ENCODE data around the gene SPDYE18.
"Not testable (repeated sequence)": the region's sequence is repeated elsewhere in the genome, so short reads cannot be mapped to it uniquely, and the experiment has no call there.

The SPDYE18 gene

GRCh38 chr7:77006127-77007110, 55.9 kb downstream of the SPDYE18 start:
- H3K9me3 ChIP-seq (ENCODE audit: control insufficient read depth, low read length); H3K27me3 ChIP-seq (replicated peaks; ENCODE audit: control insufficient read depth, insufficient read depth, low read length, poor library complexity, severe bottlenecking); H3K4me1 ChIP-seq (ENCODE audit: control insufficient read depth, insufficient read depth, low read length, poor library complexity, severe bottlenecking); H3K36me3 ChIP-seq (ENCODE audit: control insufficient read depth, insufficient read depth, low read length); H3K4me3 ChIP-seq (ENCODE audit: insufficient read depth, low read depth, low read length, poor library complexity, severe bottlenecking); H3K27ac ChIP-seq (ENCODE audit: insufficient read depth, low read length, poor library complexity, severe bottlenecking); DNase-seq: not testable (repeated sequence)

- H3K9me3 ChIP-seq (ENCODE audit: control insufficient read depth, low read length); H3K27me3 ChIP-seq (replicated peaks; ENCODE audit: control insufficient read depth, insufficient read depth, low read length, poor library complexity, severe bottlenecking); DNase-seq; H3K4me1 ChIP-seq (ENCODE audit: control insufficient read depth, insufficient read depth, low read length, poor library complexity, severe bottlenecking); H3K27ac ChIP-seq (ENCODE audit: insufficient read depth, low read length, poor library complexity, severe bottlenecking); H3K4me3 ChIP-seq (ENCODE audit: insufficient read depth, low read depth, low read length, poor library complexity, severe bottlenecking); H3K36me3 ChIP-seq (ENCODE audit: control insufficient read depth, insufficient read depth, low read length): not testable (repeated sequence)
These were observed 56.8 kb downstream of the SPDYE18 start for GRCh38 chr7:77005461-77006057.

GRCh38 chr7:77004151-77004550, 58.2 kb downstream of the SPDYE18 start:
- H3K9me3 ChIP-seq (ENCODE audit: control insufficient read depth, low read length); H3K36me3 ChIP-seq (ENCODE audit: control insufficient read depth, insufficient read depth, low read length); H3K4me3 ChIP-seq (ENCODE audit: insufficient read depth, low read depth, low read length, poor library complexity, severe bottlenecking); H3K27ac ChIP-seq (ENCODE audit: insufficient read depth, low read length, poor library complexity, severe bottlenecking); H3K4me1 ChIP-seq (ENCODE audit: control insufficient read depth, insufficient read depth, low read length, poor library complexity, severe bottlenecking); H3K27me3 ChIP-seq (replicated peaks; ENCODE audit: control insufficient read depth, insufficient read depth, low read length, poor library complexity, severe bottlenecking); DNase-seq: not testable (repeated sequence)

- not testable (repeated sequence) for H3K4me3 ChIP-seq (ENCODE audit: insufficient read depth, low read depth, low read length, poor library complexity, severe bottlenecking); DNase-seq; H3K36me3 ChIP-seq (ENCODE audit: control insufficient read depth, insufficient read depth, low read length); H3K4me1 ChIP-seq (ENCODE audit: control insufficient read depth, insufficient read depth, low read length, poor library complexity, severe bottlenecking); H3K9me3 ChIP-seq (ENCODE audit: control insufficient read depth, low read length); H3K27ac ChIP-seq (ENCODE audit: insufficient read depth, low read length, poor library complexity, severe bottlenecking); H3K27me3 ChIP-seq (replicated peaks; ENCODE audit: control insufficient read depth, insufficient read depth, low read length, poor library complexity, severe bottlenecking)
These were observed 59.1 kb downstream of the SPDYE18 start for GRCh38 chr7:77003241-77003640.

- not testable (repeated sequence) for H3K9me3 ChIP-seq (ENCODE audit: control insufficient read depth, low read length); H3K36me3 ChIP-seq (ENCODE audit: control insufficient read depth, insufficient read depth, low read length); H3K27ac ChIP-seq (ENCODE audit: insufficient read depth, low read length, poor library complexity, severe bottlenecking); H3K27me3 ChIP-seq (replicated peaks; ENCODE audit: control insufficient read depth, insufficient read depth, low read length, poor library complexity, severe bottlenecking); DNase-seq; H3K4me3 ChIP-seq (ENCODE audit: insufficient read depth, low read depth, low read length, poor library complexity, severe bottlenecking); H3K4me1 ChIP-seq (ENCODE audit: control insufficient read depth, insufficient read depth, low read length, poor library complexity, severe bottlenecking)
These were observed 59.6 kb downstream of the SPDYE18 start for GRCh38 chr7:77002678-77003233.

GRCh38 chr7:77002104-77002503, 60.3 kb downstream of the SPDYE18 start:
- not testable (repeated sequence) for H3K27me3 ChIP-seq (replicated peaks; ENCODE audit: control insufficient read depth, insufficient read depth, low read length, poor library complexity, severe bottlenecking); H3K4me1 ChIP-seq (ENCODE audit: control insufficient read depth, insufficient read depth, low read length, poor library complexity, severe bottlenecking); H3K9me3 ChIP-seq (ENCODE audit: control insufficient read depth, low read length); H3K36me3 ChIP-seq (ENCODE audit: control insufficient read depth, insufficient read depth, low read length); H3K27ac ChIP-seq (ENCODE audit: insufficient read depth, low read length, poor library complexity, severe bottlenecking); H3K4me3 ChIP-seq (ENCODE audit: insufficient read depth, low read depth, low read length, poor library complexity, severe bottlenecking); DNase-seq

Measured in effector memory CD4-positive, alpha-beta T cell (primary cell).